AG09319 (cell line): ENCODE results near the gene AIFM3.

Experiments used
- DNase-seq: peaks from one replicate; pipeline ENCODE4 v3.0.0-alpha.2; 2010; ENCODE audit warnings: low read depth; ENCODE audit errors: extremely low read depth
- CTCF ChIP-seq: IDR thresholded peaks from 2 replicates; pipeline ENCODE4 v1.5.1; 2011; ENCODE audit warnings: low read depth, mild to moderate bottlenecking, inconsistent platforms, low read length, moderate library complexity

The AIFM3 gene

DNA sequence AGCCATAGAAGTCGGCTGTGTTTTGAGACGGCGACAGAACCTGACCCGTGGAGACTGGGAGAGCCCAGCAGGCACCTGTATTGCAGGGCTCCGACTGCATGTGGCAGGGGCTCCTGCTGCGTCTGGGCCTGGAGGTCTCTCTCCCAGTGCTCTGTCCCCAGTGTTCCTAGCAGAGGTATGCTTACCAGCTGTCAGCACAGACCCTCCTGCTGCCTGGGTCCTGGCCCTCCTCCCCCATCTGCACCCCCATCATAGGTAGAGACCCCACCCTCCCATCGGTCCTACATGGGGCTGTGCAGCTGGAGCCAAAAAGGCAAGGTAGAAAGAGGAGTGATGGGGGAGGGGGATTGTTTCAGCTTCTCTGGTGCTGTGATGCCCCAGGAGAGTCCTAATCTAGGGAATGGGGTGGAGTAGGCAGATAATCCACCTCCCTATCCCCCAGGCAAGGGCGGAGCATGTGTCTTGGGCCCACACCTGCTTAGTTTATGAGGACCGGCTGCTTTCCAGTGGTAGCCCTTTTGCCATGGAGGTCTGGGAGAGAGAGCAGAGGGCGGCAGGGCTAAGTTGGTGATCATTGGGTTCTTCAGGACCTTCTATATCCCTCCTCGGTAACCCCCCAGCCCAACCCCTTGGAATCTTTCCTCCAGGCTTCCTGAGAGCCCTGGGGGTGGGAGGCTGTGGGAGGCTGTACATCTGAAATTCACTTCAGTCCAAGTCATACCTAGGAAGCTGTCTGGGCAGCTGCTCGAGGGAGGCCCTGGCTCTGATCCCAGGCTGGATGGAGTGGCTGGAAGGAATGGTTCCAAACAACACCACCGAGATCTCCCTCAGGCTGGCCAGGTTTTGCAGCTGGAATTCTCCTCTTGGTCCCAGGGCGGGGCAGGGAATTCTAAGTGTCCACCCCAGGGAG is 60.0 kb downstream of the AIFM3 start:
- DNase-seq: no peak
- TF ChIP-seq CTCF: no peak

DNA sequence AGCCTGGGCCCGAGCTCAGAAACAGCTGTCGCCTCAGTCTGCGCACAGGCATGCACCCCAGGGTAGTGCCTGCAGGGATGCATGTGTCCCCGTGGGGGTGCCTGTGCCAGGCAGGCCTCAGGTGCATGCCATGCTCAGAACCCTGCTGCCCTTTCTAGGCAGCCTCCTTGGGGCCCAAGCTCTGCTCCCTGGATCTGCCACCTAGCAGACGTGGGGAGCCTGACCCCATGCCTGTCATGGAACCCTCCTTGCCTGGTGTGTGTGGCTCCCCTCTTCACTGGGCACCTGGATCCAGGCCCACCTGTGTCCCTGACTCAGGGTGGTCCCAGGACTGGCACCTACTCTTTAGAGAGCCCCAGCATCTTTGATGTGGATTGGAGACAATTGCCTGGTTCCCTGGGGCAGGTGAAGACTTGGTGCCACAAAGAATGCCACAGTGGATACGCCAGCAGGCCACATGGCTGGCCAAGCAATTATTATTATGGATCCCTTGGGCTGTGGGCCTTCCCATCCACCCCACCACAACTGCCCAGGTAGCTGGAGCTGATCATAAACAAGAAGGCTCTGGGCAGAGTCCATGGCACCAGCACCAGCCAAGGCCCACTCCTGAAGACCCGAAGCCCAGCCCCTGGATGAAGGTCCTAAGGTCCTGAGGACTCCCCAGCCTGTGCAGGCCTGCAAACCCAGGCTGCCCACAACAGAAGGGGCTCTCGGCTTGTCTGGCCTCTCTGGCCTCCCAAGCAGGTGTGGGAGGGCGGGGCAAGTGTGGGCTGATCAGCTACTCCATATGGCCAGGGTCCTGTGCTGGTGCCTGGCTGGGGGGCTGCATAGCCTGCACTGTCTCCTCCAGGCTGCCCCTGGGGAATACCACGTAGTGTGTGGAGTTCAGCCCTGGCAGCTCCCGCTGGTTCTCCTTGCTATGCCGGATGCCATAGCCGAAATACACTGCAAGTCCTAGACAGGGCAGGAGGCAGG is 61.5 kb downstream of the AIFM3 start:
- TF ChIP-seq CTCF: no peak
- DNase-seq: no peak

- DNase-seq: no peak
- no peak for TF ChIP-seq CTCF
Observed at GRCh38 chr22:21029486-21030025, 62.5 kb downstream of the AIFM3 start.

DNA sequence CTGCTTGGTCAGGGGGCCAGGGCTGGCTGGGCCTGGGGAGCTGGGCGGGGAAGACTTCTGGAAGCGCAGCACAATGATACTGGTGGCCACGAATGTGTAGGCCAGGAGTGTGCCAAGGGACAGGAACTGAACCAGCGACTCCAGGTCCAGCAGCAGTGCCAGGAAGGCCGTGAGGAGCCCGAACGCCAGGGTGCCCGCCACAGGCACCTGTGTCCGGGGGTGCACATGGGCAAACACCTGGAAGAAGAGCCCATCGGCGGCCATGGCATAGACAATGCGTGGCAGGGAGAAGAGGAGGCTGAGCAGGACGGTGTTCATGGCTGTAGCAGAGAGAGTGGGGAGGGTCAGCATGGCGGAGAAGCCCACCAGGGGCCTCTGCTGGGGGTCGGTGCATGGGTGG is 63.0 kb downstream of the AIFM3 start:
- no peak for DNase-seq
- TF ChIP-seq CTCF: no peak
